HG03060 (cell line): Measurements from ENCODE around the gene ARSH.
"Not testable (repeated sequence)": the region's sequence is repeated elsewhere in the genome, so short reads cannot be mapped to it uniquely, and the experiment has no call there.

Source experiments
- ATAC-seq: cut with Tn5 transposase; IDR thresholded peaks from one replicate; pipeline ENCODE4 v1.9.1; 2021; ENCODE audit warnings: low read depth, moderate number of reproducible peaks; ENCODE audit not compliant: unreplicated experiment

ARSH gene

GRCh38 chrX:3006495-3006894 lies at the start of gene ARSH:
Gene ARSH (plus strand): TSS chrX:3006546. CDS start chrX:3006613, 67 bp downstream.
- no peak for ATAC-seq

- ATAC-seq = no peak
Measured at GRCh38 chrX:2958199-2958598, 48.1 kb upstream of the ARSH start.

GRCh38 chrX:2960861-2961515 lies 45.4 kb upstream of the ARSH start:
- ATAC-seq = no peak

- ATAC-seq = no peak
Measured at GRCh38 chrX:2962381-2962780, 44.0 kb upstream of the ARSH start.

GRCh38 chrX:2963449-2963848 lies 42.9 kb upstream of the ARSH start:
- not testable (repeated sequence) for ATAC-seq

- not testable (repeated sequence) for ATAC-seq
Measured at GRCh38 chrX:2963992-2964794, 42.2 kb upstream of the ARSH start.

GRCh38 chrX:2965965-2966364 lies 40.4 kb upstream of the ARSH start:
- peak; percentile 73 for ATAC-seq

GRCh38 chrX:2967012-2967411 lies 39.3 kb upstream of the ARSH start:
- ATAC-seq = no peak

- no peak for ATAC-seq
Measured at GRCh38 chrX:2967584-2967983, 38.8 kb upstream of the ARSH start.

- no peak for ATAC-seq
Measured at GRCh38 chrX:2967998-2968909, 38.1 kb upstream of the ARSH start.

GRCh38 chrX:2969021-2969420 lies 37.3 kb upstream of the ARSH start:
- no peak for ATAC-seq

- no peak for ATAC-seq
Measured at GRCh38 chrX:2972391-2972790, 34.0 kb upstream of the ARSH start.

- no peak for ATAC-seq
Measured at GRCh38 chrX:2974961-2975360, 31.4 kb upstream of the ARSH start.

- ATAC-seq = not testable (repeated sequence)
Measured at GRCh38 chrX:2978639-2979038, 27.7 kb upstream of the ARSH start.

- ATAC-seq = no peak
Measured at GRCh38 chrX:2984342-2984741, 22.0 kb upstream of the ARSH start.

- no peak for ATAC-seq
Measured at GRCh38 chrX:2989565-2989964, 16.8 kb upstream of the ARSH start.

GRCh38 chrX:3010532-3010931 lies 4.2 kb downstream of the ARSH start:
- ATAC-seq = no peak

GRCh38 chrX:3017492-3017891 lies 11.1 kb downstream of the ARSH start:
- ATAC-seq = no peak

- ATAC-seq = no peak
Measured at GRCh38 chrX:3024176-3024575, 17.8 kb downstream of the ARSH start.

GRCh38 chrX:3026074-3026815 lies 19.9 kb downstream of the ARSH start:
- no peak for ATAC-seq
